HFF-Myc (cell line): ENCODE data around the gene DCLK2.

Experiments used
- DNase-seq: peaks from one replicate; pipeline ENCODE4 v3.0.0-alpha.2; 2011; ENCODE audit warnings: low read depth; ENCODE audit errors: extremely low read depth
- H3K4me3 ChIP-seq: replicated peaks from 2 replicates; pipeline ENCODE4 v1.5.1; 2011; ENCODE audit warnings: low read depth, mild to moderate bottlenecking, control low read depth, low read length
- CTCF ChIP-seq: IDR thresholded peaks from 2 replicates; pipeline ENCODE4 v1.5.1; 2012; ENCODE audit warnings: mild to moderate bottlenecking, low read depth, low read length, control low read depth; ENCODE audit errors: missing control alignments

DCLK2 gene

GRCh38 chr4:150280975-150281374 is 202.7 kb downstream of the DCLK2 start:
- no peak for DNase-seq
- TF ChIP-seq CTCF = no peak
- H3K4me3 ChIP-seq = no peak overlapping the region

GRCh38 chr4:150283689-150284088 is 205.4 kb downstream of the DCLK2 start:
- DNase-seq = peak; percentile 89
- no peak for TF ChIP-seq CTCF
- H3K4me3 ChIP-seq = no peak overlapping the region

GRCh38 chr4:150286656-150287055 is 208.4 kb downstream of the DCLK2 start:
- no peak for DNase-seq
- TF ChIP-seq CTCF = no peak
- H3K4me3 ChIP-seq = no peak overlapping the region

GRCh38 chr4:150289198-150289597 is 211.0 kb downstream of the DCLK2 start:
- no peak for TF ChIP-seq CTCF
- H3K4me3 ChIP-seq = no peak overlapping the region
- no peak for DNase-seq

- TF ChIP-seq CTCF = no peak
- H3K4me3 ChIP-seq = no peak overlapping the region
- DNase-seq = no peak
Observed at GRCh38 chr4:150289881-150290280, 211.6 kb downstream of the DCLK2 start.

- no peak for DNase-seq
- peak; percentile 59 for TF ChIP-seq CTCF
- no peak overlapping the region for H3K4me3 ChIP-seq
Observed at GRCh38 chr4:150297861-150298474, 219.7 kb downstream of the DCLK2 start.

- TF ChIP-seq CTCF = no peak
- no peak for DNase-seq
- no peak overlapping the region for H3K4me3 ChIP-seq
Observed at GRCh38 chr4:150299816-150300215, 221.6 kb downstream of the DCLK2 start.
